ENCODE measurements around the gene SERAC1.
A peak's percentile ranks its signal among the peaks of the same experiment; 100 is the strongest.

Gene SERAC1

GRCh38 chr6:158071121-158072082, 96.7 kb downstream of the SERAC1 start:
- peak overlapping the region; percentile 41 for H2BK15ac ChIP-seq (ENCODE audit: low read depth, poor library complexity, severe bottlenecking)
- peak overlapping the region; percentile 68 for H4K8ac ChIP-seq (ENCODE audit: low read length)
- peak overlapping the region; percentile 12 for H3K27ac ChIP-seq (ENCODE audit: low read length, poor library complexity, severe bottlenecking)
- H3K9me3 ChIP-seq (ENCODE audit: control insufficient read depth, low read length), result no peaks in the 10 kb centered on the region
- H2AFZ ChIP-seq (ENCODE audit: low read depth, low read length), result no peak overlapping the region
- H3K14ac ChIP-seq (ENCODE audit: low read length in 2 of 2), result peak overlapping the region in 1 of 2 experiments; percentile 83
- H4K91ac ChIP-seq (ENCODE audit: low read length), result peak overlapping the region; percentile 41
- peaks cover 66 to 86% of the 10 kb centered on the region in 2 experiments for H3K36me3 ChIP-seq (ENCODE audit: control insufficient read depth in 1 of 2, insufficient read depth in 2 of 2, low read depth in 1 of 2, low read length in 2 of 2)
- peak overlapping the region; percentile 72 for H2AK5ac ChIP-seq (ENCODE audit: low read length, severe bottlenecking)
- H3K4me3 ChIP-seq (ENCODE audit: insufficient read depth in 1 of 2, low read depth in 1 of 2, low read length in 2 of 2), result no peak overlapping the region
- peak overlapping the region in 1 of 2 experiments; percentile 32 for H3K23ac ChIP-seq (ENCODE audit: low read length in 2 of 2)
- no peak for DNase-seq
- H3K4me2 ChIP-seq (ENCODE audit: low read length, poor library complexity, severe bottlenecking), result no peak overlapping the region
- no peaks in the 10 kb centered on the region for H3K27me3 ChIP-seq (ENCODE audit: control insufficient read depth in 1 of 2, insufficient read depth in 1 of 2, low read length in 2 of 2)
- H2BK12ac ChIP-seq (ENCODE audit: low read length in 2 of 2), result peak overlapping the region in 1 of 2 experiments; percentile 4
- no peak overlapping the region for H2BK120ac ChIP-seq (ENCODE audit: low read depth, low read length)
- peak overlapping the region; percentile 12 to 90 for H3K18ac ChIP-seq (ENCODE audit: low read depth in 1 of 2, low read length in 2 of 2)
- H2BK5ac ChIP-seq (ENCODE audit: low read depth, low read length, poor library complexity, severe bottlenecking), result no peak overlapping the region
- peak overlapping the region; percentile 48 for H3K9ac ChIP-seq (ENCODE audit: low read length)
- WGBS, result 87% methylated on average over 33 of the region's 34 CpGs
- H3K4me1 ChIP-seq (ENCODE audit: control insufficient read depth, insufficient read depth, low read depth, low read length), result peaks cover 24% of the 10 kb centered on the region
- H3K4ac ChIP-seq (ENCODE audit: low read depth in 1 of 2, low read length in 2 of 2), result peak overlapping the region in 1 of 2 experiments; percentile 70
- H3K79me1 ChIP-seq (replicated peaks; ENCODE audit: low read length, poor library complexity, severe bottlenecking), result peaks cover 18% of the 10 kb centered on the region

DNA sequence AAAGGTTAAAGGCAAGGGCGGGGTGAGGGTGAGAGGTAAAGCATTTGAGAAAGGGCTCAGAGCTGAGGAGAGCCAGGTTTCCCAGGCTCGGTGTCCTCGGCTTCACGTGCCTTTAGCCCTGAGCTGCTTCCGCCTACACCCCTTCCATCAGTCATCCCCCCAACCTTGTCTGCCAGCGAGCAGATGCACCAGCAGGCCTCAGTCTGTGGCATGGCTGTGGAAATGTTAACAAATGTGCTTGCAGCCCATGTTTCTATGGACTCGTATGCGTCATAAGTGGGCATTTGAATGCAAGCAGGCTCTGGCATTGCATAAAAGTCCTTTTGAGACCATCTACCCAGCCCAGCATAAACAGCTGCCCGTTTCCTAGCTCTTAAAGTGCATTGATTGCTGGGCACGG, 97.5 kb downstream of the SERAC1 start:
- DNase-seq, result no peak
- H2BK15ac ChIP-seq (ENCODE audit: low read depth, poor library complexity, severe bottlenecking), result no peak overlapping the region
- H3K36me3 ChIP-seq (ENCODE audit: control insufficient read depth in 1 of 2, insufficient read depth in 2 of 2, low read depth in 1 of 2, low read length in 2 of 2), result peaks cover 63 to 86% of the 10 kb centered on the region in 2 experiments
- no peak overlapping the region for H3K18ac ChIP-seq (ENCODE audit: low read depth in 1 of 2, low read length in 2 of 2)
- no peaks in the 10 kb centered on the region for H3K27me3 ChIP-seq (ENCODE audit: control insufficient read depth in 1 of 2, insufficient read depth in 1 of 2, low read length in 2 of 2)
- 97% methylated on average over 9 of the region's 10 CpGs for WGBS
- H2BK120ac ChIP-seq (ENCODE audit: low read depth, low read length), result no peak overlapping the region
- no peak overlapping the region for H2BK12ac ChIP-seq (ENCODE audit: low read length in 2 of 2)
- H3K4me2 ChIP-seq (ENCODE audit: low read length, poor library complexity, severe bottlenecking), result no peak overlapping the region
- H3K4me3 ChIP-seq (ENCODE audit: insufficient read depth in 1 of 2, low read depth in 1 of 2, low read length in 2 of 2), result no peak overlapping the region
- peaks cover 24% of the 10 kb centered on the region for H3K4me1 ChIP-seq (ENCODE audit: control insufficient read depth, insufficient read depth, low read depth, low read length)
- no peak overlapping the region for H2BK5ac ChIP-seq (ENCODE audit: low read depth, low read length, poor library complexity, severe bottlenecking)
- no peak overlapping the region for H4K8ac ChIP-seq (ENCODE audit: low read length)
- H3K27ac ChIP-seq (ENCODE audit: low read length, poor library complexity, severe bottlenecking), result no peak overlapping the region
- no peak overlapping the region for H3K23ac ChIP-seq (ENCODE audit: low read length in 2 of 2)
- H4K91ac ChIP-seq (ENCODE audit: low read length), result no peak overlapping the region
- H3K9ac ChIP-seq (ENCODE audit: low read length), result peak overlapping the region; percentile 30
- no peak overlapping the region for H2AFZ ChIP-seq (ENCODE audit: low read depth, low read length)
- H3K79me1 ChIP-seq (replicated peaks; ENCODE audit: low read length, poor library complexity, severe bottlenecking), result peaks cover 20% of the 10 kb centered on the region
- no peak overlapping the region for H3K14ac ChIP-seq (ENCODE audit: low read length in 2 of 2)
- no peaks in the 10 kb centered on the region for H3K9me3 ChIP-seq (ENCODE audit: control insufficient read depth, low read length)
- no peak overlapping the region for H2AK5ac ChIP-seq (ENCODE audit: low read length, severe bottlenecking)
- no peak overlapping the region for H3K4ac ChIP-seq (ENCODE audit: low read depth in 1 of 2, low read length in 2 of 2)

- Histone ChIP-seq H2BK120ac (ENCODE audit: low read depth, low read length) (no peak overlapping the region), H3K79me1 (replicated peaks; ENCODE audit: low read length, poor library complexity, severe bottlenecking) (peaks cover 20% of the 10 kb centered on the region), H3K36me3 (ENCODE audit: control insufficient read depth in 1 of 2, insufficient read depth in 2 of 2, low read depth in 1 of 2, low read length in 2 of 2) (peaks cover 64 to 87% of the 10 kb centered on the region in 2 experiments), H3K4ac (ENCODE audit: low read depth in 1 of 2, low read length in 2 of 2) (no peak overlapping the region), H3K27me3 (ENCODE audit: control insufficient read depth in 1 of 2, insufficient read depth in 1 of 2, low read length in 2 of 2) (no peaks in the 10 kb centered on the region), H2AK5ac (ENCODE audit: low read length, severe bottlenecking) (peak overlapping the region; percentile 87), H4K91ac (ENCODE audit: low read length) (no peak overlapping the region), H2AFZ (ENCODE audit: low read depth, low read length) (no peak overlapping the region), H2BK15ac (ENCODE audit: low read depth, poor library complexity, severe bottlenecking) (no peak overlapping the region), H2BK5ac (ENCODE audit: low read depth, low read length, poor library complexity, severe bottlenecking) (no peak overlapping the region), H3K9me3 (ENCODE audit: control insufficient read depth, low read length) (no peaks in the 10 kb centered on the region), H3K18ac (ENCODE audit: low read depth in 1 of 2, low read length in 2 of 2) (no peak overlapping the region), H3K9ac (ENCODE audit: low read length) (peak overlapping the region; percentile 30), H2BK12ac (ENCODE audit: low read length in 2 of 2) (no peak overlapping the region), H3K23ac (ENCODE audit: low read length in 2 of 2) (no peak overlapping the region), H4K8ac (ENCODE audit: low read length) (no peak overlapping the region), H3K4me3 (ENCODE audit: insufficient read depth in 1 of 2, low read depth in 1 of 2, low read length in 2 of 2) (no peak overlapping the region), H3K27ac (ENCODE audit: low read length, poor library complexity, severe bottlenecking) (no peak overlapping the region), H3K14ac (ENCODE audit: low read length in 2 of 2) (no peak overlapping the region), H3K4me1 (ENCODE audit: control insufficient read depth, insufficient read depth, low read depth, low read length) (peaks cover 28% of the 10 kb centered on the region), H3K4me2 (ENCODE audit: low read length, poor library complexity, severe bottlenecking) (no peak overlapping the region)
- DNase-seq, result peak; percentile 37
- 81% methylated on average over 6 of the region's 6 CpGs for WGBS
These were observed 98.3 kb downstream of the SERAC1 start for GRCh38 chr6:158069800-158070195.
